Inferior parietal cortex (tissue), 1 donor: Measurements from ENCODE around the gene CDK14.
"Not testable (repeated sequence)": the region's sequence is repeated elsewhere in the genome, so short reads cannot be mapped to it uniquely, and the experiment has no call there.

Experiments
- DNase-seq: peaks from one replicate; pipeline ENCODE4 v3.0.0-alpha.2; 2016; ENCODE audit errors: extremely low spot score

The CDK14 gene

GRCh38 chr7:90751595-90751994 lies 155.5 kb downstream of the CDK14 start:
- no peak for DNase-seq

- no peak for DNase-seq
Observed at GRCh38 chr7:90752051-90752450, 155.9 kb downstream of the CDK14 start.

- no peak for DNase-seq
Observed at GRCh38 chr7:90755041-90755440, 158.9 kb downstream of the CDK14 start.

- no peak for DNase-seq
Observed at GRCh38 chr7:90756366-90756765, 160.2 kb downstream of the CDK14 start.

GRCh38 chr7:90757565-90757950 lies 161.4 kb downstream of the CDK14 start:
- not testable (repeated sequence) for DNase-seq

- DNase-seq, result no peak
Observed at GRCh38 chr7:90758933-90759562, 162.9 kb downstream of the CDK14 start.

GRCh38 chr7:90759710-90760109 lies 163.6 kb downstream of the CDK14 start:
- no peak for DNase-seq

- no peak for DNase-seq
Observed at GRCh38 chr7:90760892-90761291, 164.8 kb downstream of the CDK14 start.

GRCh38 chr7:90761584-90761983 lies 165.5 kb downstream of the CDK14 start:
- no peak for DNase-seq

- DNase-seq, result no peak
Observed at GRCh38 chr7:90763108-90763507, 167.0 kb downstream of the CDK14 start.

GRCh38 chr7:90764848-90765570 lies 168.9 kb downstream of the CDK14 start:
- no peak for DNase-seq

- no peak for DNase-seq
Observed at GRCh38 chr7:90766814-90767564, 170.9 kb downstream of the CDK14 start.

GRCh38 chr7:90768301-90768700 lies 172.2 kb downstream of the CDK14 start:
- DNase-seq, result no peak

GRCh38 chr7:90769036-90769435 lies 172.9 kb downstream of the CDK14 start:
- DNase-seq, result no peak

- not testable (repeated sequence) for DNase-seq
Observed at GRCh38 chr7:90769566-90769965, 173.4 kb downstream of the CDK14 start.

- no peak for DNase-seq
Observed at GRCh38 chr7:90771281-90771680, 175.2 kb downstream of the CDK14 start.

GRCh38 chr7:90772410-90772809 lies 176.3 kb downstream of the CDK14 start:
- no peak for DNase-seq

- DNase-seq, result no peak
Observed at GRCh38 chr7:90773269-90773668, 177.1 kb downstream of the CDK14 start.

- no peak for DNase-seq
Observed at GRCh38 chr7:90774706-90775105, 178.6 kb downstream of the CDK14 start.

GRCh38 chr7:90775383-90775965 lies 179.4 kb downstream of the CDK14 start:
- DNase-seq, result no peak

GRCh38 chr7:90777041-90777440 lies 180.9 kb downstream of the CDK14 start:
- no peak for DNase-seq

GRCh38 chr7:90777465-90777864 lies 181.3 kb downstream of the CDK14 start:
- DNase-seq, result no peak
